Umbilical cord (tissue), 2 donors: Measurements from ENCODE around the gene MSRB3. TPM values are rescaled to one million over a fixed set of nuclear protein-coding genes. Genes with fewer than 3 reads are reported as not detected.

Experiments used
- DNase-seq: peaks from one replicate; pipeline ENCODE4 v3.0.0-alpha.2; 2015; ENCODE audit warnings: low spot score
- total RNA-seq: library from RNA; depleted of rRNA; stranded (reverse); fragments of >200 nt; gene quantifications from one replicate; pipeline ENCODE4 v1.2.3, GENCODE V29; 2014; ENCODE audit warnings: low replicate concordance; ENCODE audit not compliant: insufficient read depth

The MSRB3 gene
- total RNA-seq, 1 donor from 2014 or later, result 192 TPM

DNA sequence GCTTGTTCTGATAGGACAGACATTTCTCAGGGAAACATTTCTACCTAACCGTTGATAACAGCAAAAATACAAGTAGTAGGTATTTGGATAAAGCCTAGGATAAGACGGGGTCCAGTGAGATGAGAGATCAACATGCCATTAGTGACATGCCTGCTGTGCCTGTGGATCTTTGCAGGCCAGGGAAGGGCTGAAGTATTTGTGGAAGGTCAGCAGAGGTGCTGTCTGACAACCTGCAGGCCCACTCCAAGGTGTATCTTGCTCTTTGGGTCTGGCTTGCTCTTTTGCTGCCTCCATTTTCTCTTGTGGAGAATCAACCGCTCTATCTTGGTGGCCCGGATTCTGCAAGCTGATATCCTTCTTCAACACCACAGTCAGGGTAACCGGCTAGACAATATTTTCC lies 46.7 kb downstream of the MSRB3 start:
- no peak for DNase-seq

- no peak for DNase-seq
Measured at GRCh38 chr12:65326616-65327015, 48.1 kb downstream of the MSRB3 start.

- peak; percentile 11 for DNase-seq
Measured at GRCh38 chr12:65327207-65328076, 49.0 kb downstream of the MSRB3 start.

- DNase-seq, result no peak
Measured at GRCh38 chr12:65329721-65330120, 51.2 kb downstream of the MSRB3 start.

DNA sequence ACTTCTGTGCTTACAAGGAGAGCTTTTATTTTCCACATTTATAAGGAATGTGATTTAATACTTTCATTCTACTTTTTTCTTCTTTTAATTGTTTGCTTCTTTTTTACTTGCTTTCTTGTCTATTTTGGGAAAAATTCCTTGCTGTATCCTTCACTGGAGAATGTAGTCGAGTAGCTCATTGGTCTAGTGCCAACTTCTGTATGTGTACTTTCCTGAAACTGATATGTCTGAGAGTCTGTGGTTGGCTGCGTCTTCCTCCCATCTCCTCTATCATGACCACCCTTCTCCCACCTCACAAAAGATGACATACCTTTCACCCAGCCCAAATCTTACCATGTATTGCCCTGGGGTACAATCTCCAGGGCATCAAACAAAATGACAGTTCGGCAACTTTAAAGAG lies 51.8 kb downstream of the MSRB3 start:
- DNase-seq, result peak; percentile 20

DNA sequence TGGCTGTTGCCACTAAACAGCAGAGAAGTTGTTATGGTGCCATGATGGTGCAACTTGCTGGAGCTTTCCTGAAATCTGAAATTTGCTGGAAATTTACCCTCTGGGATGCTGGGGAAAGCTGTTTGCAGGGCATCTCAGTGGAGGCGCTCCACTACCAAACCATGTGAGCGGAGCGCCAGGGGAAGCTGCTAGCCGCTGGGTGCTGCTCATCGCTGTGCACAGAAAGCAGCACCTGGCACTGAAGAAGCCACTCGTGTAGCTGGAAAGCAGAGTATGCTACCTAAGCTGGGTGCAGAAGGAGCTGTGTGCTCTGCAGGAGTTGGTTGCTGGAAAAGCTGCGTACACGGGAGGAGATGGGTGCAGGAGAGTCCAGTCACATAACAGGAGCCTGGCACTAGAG lies 53.0 kb downstream of the MSRB3 start:
- DNase-seq, result no peak

DNA sequence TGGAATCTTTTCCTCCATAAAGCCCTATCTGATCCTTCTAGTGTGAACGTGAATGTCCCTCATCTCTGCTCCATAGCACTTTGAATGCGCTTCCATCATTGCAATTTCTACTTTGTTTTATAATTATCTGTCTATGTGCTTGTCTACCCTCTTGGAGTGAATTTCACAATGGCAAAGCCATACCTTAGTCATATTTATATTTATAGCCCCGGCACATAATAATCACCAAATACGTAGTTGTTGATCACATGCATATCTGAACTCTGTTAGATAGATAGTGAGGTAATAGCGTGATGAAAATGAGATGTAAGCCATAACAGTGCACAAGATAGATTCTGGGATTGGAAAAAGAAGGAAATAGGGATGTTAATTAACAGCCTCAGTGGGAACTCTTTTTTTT lies 55.2 kb downstream of the MSRB3 start:
- DNase-seq, result no peak

DNA sequence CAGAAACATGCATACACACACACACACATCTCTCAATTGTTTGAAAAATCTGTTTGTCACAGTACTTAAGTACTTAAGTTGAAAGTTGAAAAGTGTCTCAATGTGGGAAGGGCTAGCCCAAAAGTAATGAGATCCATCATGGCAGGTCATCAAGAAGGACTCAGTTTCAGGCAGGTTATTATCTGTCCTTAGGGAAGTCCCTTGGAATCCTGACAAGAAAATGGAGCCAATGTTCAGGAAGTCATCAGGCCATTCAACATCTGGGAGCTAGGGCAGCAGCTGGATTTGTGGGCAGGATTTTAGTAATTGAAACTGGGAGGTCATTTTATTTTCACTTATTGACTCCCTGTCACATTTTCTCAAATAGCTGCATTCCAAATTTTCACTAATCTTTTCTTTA lies 56.0 kb downstream of the MSRB3 start:
- DNase-seq, result peak; percentile 23

GRCh38 chr12:65335021-65335714 lies 56.7 kb downstream of the MSRB3 start:
- peak; percentile 94 for DNase-seq

DNA sequence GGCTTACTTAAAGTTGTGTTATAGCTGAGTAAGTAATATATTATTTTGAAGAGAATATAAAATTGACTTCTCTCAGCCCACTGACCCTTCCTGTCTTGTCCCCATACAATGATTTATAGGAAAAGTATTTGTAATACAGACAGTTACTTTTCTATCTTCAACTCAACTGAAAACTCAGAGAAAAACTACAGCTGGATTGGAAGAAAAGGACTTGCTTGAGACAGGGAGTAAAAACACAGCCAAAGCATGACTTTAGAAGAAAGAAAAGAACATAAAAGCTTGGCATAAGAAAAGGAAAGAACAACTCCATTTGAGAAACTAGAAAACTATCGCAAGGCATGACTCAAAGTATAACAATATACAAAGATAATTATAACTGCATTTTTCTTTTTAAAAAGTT lies 57.5 kb downstream of the MSRB3 start:
- DNase-seq, result peak; percentile 15

DNA sequence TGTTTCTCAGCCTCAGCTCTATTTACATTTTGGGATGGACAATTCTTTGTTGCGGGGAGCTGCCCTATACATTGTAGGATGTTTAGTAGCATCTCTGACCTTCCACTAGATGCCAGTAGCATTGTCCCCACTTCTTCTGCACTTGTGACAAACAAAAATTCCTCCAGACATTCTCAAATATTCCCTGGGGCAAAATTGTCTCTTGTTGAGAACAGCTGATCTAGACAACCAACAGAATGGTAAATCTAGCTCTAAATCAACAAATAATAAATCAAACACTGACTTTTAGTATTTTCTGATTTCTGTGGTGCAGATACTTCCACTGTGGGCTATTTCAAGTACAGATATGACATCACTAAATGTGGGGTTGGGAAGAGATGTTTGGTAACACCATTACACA lies 60.7 kb downstream of the MSRB3 start:
- DNase-seq, result no peak

GRCh38 chr12:65343230-65343629 lies 64.7 kb downstream of the MSRB3 start:
- DNase-seq, result no peak

- DNase-seq, result no peak
Measured at GRCh38 chr12:65343801-65344200, 65.3 kb downstream of the MSRB3 start.

DNA sequence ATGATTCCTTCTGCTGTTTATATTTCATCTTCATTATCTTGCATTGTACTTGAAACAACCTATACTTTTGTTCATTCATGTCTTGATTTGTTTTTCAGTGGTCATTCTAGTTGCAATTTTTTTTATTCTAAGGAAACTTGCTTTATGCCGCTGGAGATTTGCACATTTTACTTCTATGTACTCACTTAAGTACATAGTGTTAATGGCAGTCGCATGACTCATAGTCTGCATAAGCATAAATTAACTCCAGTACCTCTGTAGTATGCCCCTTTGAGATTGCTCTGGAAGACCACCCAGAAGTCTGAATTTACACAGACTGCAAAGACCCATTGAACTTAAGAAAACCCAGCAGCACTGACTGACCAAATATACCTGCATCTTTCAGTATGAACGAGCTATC lies 77.0 kb downstream of the MSRB3 start:
- no peak for DNase-seq

DNA sequence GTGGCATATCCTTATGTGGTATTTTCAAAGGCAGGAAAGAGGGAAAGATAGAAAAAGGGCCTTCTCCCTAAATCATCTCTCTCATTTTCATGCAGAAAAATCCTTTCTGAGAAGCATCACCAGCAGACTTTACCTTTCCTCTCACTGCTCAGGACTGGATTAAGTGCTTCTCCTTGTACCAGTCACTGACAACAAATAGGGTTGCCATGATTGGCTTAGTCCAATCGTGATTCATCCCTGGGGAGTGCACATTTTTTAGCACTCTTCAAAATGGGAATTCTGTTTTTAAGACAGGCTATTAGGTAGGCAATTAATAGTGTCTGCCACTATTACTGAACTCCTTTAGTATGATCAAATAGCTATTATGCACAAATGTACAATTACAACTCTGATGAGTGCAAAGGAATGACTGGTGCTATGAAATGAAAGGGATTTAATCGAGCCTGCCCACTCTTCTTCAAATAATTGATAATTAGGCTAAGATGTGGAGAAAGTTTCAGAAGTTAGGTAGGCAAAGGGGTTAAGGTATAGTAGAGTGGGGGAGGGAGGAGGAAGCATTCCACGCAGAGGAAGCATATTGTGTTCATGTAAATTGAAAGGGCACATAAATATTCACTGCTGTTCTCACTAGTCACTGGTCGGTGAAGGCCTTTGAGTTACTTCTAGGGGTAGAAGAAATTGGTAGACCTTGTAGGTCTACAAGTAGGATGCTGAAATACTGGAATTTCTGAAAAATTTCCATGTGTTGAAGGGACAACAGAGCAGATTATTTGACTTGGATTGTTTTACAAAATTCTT lies 84.0 kb downstream of the MSRB3 start:
- DNase-seq, result no peak

GRCh38 chr12:65364046-65364445 lies 85.6 kb downstream of the MSRB3 start:
- no peak for DNase-seq

DNA sequence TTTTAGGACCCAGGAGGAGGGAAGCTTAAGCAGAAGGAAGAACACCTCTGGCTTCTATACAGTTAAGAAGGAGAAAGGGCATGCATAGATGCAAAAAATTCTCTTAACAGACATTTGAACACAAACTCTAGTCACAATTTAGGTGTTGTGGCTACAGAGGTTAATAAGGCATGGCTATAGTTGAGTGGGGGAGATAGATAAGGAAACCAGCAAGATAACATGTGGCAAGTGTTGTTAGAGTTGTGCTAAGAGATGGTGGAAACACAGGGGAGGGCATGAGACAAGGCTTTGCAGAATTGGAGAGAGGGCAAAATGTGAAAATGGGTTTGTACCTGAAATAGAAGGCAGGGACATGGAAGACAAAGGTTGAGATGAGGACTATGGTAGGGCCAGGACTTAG lies 88.9 kb downstream of the MSRB3 start:
- no peak for DNase-seq

DNA sequence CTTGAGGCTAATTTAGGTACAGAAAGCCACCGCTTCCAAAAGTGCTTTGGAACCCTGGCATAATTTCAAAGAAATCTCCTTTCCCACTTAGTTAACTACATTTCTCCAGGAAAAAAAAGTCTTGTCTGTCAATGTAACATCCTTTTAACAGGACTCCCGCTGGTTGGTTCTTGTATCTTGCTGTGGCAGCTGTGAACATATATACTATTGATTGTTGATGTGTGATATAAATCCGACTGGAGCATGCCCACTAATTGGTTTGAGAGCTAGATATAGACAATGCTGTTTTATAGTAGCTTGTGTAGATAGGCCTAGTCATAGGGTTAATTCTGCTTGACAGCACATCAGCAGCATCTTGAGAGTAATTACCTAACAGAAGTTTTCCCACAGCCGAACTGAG lies 89.6 kb downstream of the MSRB3 start:
- DNase-seq, result no peak

DNA sequence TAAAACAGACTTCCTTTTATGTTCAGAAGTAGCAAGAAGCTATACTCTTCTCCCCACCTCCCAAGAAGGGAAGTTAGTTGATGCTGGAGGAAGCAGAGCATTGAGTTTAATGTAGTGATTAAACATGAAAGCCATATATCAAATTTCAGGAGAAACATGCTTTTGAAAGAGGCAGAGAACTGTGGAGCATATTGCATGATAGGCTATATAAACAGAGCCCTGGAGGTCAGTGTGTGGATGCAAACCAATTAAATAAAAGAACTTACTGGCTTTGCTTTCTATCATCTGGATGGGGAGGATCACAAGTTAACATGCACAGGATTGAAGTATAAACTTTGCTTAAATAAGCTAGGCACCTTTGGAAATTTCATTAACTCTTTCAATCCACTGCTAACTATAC lies 94.1 kb downstream of the MSRB3 start:
- no peak for DNase-seq

GRCh38 chr12:65384240-65384639 lies 105.8 kb downstream of the MSRB3 start:
- DNase-seq, result no peak

GRCh38 chr12:65387396-65387795 lies 108.9 kb downstream of the MSRB3 start:
- DNase-seq, result no peak

DNA sequence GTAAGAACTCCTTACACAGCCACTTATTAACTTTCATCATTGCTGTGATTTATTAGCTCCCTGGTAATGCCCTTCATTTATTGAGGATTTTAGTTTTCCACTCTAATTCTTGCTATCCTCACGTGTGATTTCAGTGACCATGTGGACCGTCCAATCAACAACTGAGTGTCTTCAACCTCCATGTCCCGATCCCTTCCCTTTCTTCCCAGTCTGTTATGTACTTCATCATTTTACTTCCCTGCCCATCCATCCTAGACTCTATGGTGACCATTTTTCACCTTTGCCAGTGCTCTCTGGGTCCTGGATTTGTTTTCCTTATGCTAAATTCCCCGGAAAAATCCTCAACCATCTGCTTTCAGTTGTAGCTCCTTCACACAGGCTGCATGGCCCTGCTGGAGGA lies 111.0 kb downstream of the MSRB3 start:
- no peak for DNase-seq
